GM12872 (cell line): ENCODE measurements around the gene SLC2A10.

Source experiments
- CTCF ChIP-seq: IDR thresholded peaks from 3 replicates; pipeline ENCODE4 v1.5.1; 2011; ENCODE audit warnings: low read depth, mild to moderate bottlenecking, low read length, moderate library complexity; ENCODE audit not compliant: insufficient read depth

The SLC2A10 gene

GRCh38 chr20:46708172-46708860, 1.1 kb upstream of the SLC2A10 start:
- peak; percentile 43 for TF ChIP-seq CTCF

- no peak for TF ChIP-seq CTCF
Measured at GRCh38 chr20:46709055-46709458, 392 bp upstream of the SLC2A10 start.

GRCh38 chr20:46710153-46710913, 884 bp downstream of the SLC2A10 start:
- no peak for TF ChIP-seq CTCF

DNA sequence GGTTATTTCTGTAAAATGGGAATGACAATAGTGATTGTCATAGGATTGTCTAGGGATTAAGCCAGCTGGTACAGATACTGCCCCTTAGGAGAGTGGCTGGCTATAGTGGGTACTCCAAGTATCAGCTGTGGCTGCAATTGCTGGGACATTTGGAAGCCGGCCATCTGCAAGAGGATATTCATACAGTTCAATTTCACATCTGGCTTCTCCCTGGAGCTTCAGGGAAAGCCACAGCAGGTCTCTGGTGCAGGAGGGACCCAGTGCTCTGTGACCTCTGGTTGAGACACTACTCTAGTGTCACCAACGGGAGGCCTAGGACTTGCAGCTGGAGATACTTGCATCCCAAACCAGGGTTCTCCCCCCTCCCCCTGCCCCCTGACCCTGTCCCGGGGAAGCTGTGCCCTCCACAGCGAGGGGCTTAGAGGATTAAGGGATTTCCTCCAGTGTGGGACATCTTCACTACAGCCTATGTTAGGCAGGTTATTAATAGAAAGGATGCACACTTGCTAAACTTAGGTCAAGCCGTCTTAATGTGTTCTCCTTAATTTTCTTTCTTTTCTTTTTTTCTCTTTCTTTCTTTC, 2.7 kb downstream of the SLC2A10 start:
- TF ChIP-seq CTCF = no peak

DNA sequence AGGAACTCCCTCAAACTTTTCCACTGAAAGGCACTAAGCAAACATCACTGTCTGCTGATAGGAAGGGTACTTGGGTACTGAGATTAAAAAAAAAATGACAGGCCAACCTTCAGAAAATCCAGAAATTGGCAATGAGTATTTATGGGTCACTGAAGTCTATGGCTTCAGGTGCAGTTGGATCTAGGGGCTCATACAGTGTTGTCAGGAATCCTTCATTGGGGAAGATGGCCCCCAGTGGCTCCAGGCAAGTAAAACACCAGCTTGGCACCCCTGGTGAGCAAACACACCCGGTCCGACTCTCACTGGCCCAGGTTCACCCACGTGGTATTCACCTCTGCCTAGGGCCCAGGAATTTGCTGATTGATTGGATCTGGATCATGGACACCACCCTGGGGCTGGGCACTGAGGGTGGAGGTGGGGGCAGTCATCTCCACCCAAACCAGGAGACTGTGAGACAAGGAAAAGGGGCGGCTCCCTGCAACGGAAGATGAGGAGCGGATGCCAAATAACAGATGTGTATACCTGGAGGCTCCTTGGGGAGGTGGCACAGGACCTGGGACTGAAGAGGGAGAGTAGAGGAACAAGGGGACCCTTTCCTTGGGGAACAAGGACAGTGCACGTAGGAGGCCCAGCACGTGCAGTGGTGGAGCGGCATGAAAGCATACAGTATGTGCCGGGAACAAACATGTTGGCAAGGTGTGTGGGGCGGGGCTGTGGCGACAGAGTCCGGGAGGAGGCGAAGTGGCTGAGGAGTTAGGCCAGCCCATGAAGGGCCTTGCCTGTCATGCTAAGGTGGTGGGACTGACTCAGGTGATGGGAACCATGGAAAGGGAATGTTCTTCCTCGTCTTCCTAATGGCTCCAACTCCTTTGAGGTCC, 4.7 kb downstream of the SLC2A10 start:
- TF ChIP-seq CTCF = no peak

DNA sequence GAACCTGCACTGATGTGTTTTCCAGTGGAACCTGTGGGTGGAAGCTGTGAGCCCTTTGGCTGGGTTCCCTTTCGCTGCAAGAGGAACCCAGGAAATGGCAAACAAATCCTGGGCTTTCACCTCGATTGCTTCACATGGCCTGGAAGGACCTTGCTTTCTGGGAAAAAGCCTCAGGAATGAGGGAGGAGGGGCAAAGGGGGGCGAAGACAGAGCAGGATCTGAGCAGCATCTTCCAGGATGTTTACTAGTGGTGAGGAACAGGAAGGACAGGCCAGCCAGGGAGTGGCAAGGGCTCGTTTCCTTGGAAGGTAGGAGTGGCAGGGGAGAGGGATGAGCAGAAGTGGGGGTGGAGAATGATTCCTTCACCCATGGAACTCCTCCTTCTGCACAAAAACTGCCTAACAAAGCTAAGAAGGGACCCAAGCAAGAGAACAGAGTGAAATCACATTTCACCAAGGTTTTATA, 5.9 kb downstream of the SLC2A10 start:
- no peak for TF ChIP-seq CTCF
